GM18499 (cell line): ENCODE results near the gene TOP3A.

ENCODE experiments used
- ATAC-seq: cut with Tn5 transposase; IDR thresholded peaks from one replicate; pipeline ENCODE4 v1.9.1; 2021; ENCODE audit warnings: moderate number of reproducible peaks; ENCODE audit not compliant: insufficient read depth, unreplicated experiment

The TOP3A gene

GRCh38 chr17:18235743-18236256, 79.0 kb downstream of the TOP3A start:
- no peak for ATAC-seq

- no peak for ATAC-seq
These were observed 79.9 kb downstream of the TOP3A start for GRCh38 chr17:18234853-18235380.

DNA sequence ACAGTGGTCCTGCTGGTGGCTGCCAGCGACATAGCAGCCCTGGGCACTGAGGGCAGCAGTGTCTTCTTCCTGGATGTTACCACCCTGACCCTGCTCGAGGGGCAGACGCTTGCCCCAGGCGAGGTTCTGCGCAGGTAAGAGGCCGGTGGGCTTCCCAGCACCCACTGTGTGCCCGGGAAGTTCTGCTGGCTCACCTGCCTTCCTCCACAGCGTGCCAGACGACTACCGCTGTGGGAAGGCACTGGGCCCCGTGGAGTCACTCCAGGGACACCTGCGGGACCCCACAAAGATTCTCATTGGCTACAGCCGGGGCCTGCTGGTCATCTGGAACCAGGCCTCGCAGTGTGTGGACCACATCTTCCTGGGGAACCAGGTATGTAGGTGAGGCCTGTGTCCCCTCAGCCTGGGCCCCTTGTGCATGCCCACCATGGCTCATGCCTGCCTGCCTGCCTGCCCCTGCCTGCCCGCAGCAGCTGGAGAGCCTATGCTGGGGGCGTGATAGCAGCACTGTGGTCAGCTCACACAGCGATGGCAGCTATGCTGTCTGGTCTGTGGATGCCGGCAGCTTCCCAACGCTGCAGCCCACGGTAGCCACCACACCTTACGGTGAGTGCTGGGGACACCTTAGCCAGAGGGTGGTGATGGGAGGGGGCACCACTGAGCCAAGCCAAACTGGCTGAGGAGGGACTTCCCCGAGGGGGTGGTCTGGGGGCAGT, 80.8 kb downstream of the TOP3A start:
- ATAC-seq, result no peak

DNA sequence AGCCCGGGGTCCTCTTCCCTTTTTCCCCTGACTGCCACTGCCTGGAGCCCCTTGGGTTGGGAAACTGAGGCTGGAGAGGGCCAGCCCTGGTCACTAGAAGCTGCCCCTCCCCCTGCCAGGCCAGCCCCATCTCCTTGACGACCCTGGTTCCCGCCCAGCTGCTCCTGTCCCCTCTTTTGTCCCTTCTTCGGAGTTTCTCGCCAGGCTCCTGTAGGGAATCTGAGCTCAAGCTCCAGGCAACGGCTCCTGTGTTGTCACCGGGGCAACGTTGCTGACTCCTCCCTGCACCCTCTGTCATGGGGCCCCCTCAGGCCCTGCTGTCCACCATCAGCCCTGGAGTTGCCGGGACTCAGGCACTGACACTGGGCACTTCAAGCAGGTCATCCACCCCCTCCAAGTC, 83.6 kb downstream of the TOP3A start:
- ATAC-seq, result no peak

DNA sequence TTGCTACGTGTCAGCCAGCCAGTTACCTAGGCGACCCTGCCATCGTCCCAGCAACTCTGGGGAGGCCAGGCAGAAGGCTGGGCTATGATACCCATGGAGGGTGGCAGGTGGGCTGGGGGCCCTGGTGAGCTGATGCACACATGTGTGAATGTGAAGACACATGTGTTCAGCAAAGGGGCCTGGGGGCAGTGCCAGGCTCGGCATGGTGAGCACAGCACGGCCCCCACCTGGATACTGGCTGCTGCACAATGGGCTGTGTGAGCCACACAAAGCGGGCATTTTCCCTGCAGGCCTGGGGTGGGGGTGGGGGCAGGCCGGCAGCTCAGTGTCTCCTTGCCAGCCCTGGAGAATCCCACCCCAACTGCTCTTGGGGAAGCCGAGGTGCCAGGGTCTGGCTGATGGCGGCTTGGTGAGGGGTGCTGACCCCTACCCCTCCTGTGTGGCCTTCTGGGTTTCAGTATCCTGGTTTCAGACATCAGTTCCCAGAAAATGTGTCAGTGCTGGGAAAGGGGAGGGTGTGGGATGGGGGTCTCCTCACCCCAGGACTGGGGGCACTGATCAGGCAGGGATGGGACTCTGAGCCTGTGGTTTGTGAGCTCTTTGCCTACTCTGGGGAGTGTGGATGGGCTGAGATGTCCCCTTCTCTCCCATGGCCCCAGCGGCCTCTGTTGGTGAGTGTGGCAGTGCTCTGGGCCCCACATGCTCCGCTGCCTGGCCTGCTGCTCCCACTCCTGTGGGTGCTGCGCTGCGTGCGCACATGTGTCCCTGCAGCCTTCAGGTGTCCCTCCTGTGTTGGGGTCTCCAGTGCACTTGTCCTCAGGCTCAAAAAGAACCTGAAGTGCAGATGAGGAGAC, 84.3 kb downstream of the TOP3A start:
- no peak for ATAC-seq

- no peak for ATAC-seq
These were observed 85.0 kb downstream of the TOP3A start for GRCh38 chr17:18229771-18230170.

GRCh38 chr17:18229254-18229653, 85.5 kb downstream of the TOP3A start:
- no peak for ATAC-seq

DNA sequence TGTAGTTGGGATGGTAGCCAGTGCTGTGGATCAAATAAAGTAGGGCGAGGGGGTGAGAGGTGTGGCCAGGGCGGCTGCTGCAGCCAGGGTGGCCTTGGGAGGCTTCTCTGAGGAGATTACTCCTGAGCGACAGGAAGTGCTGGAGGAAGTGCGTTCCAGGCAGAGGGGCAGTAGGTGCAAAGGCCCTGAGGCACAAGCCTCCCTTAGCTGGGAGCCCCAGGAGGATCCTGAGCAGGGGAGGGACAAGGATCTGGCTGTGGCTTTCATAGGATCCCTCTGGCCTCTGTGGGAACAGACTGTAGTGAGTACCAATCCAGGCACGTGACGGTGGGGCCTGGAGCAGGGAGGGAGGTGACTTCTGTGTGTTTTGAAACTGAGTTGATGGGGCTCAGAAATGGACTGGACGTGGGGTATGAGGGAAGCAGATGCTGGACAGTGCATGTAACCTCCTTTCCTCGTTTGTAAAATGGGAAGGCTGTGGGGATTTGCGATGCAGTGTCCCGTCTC, 86.6 kb downstream of the TOP3A start:
- no peak for ATAC-seq

DNA sequence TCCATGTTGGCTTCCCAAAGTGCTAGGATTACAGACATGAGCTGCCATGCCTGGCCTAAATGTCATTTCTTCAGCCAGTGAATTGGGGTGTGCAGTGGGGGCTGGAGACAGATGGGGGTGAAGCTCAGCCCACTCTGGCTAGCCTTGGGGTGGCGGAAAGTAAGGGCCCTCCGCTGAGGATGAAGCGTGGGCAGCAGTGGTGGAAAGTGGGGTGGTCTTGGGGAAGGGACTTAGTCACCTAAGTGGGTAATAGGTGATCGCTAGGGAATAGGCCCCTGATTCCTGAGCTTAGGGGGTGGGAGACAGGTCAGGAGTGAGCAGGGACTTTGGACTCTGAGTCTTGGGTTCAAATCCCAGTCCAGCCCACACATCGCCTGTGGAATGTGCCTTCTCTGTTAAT, 87.2 kb downstream of the TOP3A start:
- no peak for ATAC-seq

DNA sequence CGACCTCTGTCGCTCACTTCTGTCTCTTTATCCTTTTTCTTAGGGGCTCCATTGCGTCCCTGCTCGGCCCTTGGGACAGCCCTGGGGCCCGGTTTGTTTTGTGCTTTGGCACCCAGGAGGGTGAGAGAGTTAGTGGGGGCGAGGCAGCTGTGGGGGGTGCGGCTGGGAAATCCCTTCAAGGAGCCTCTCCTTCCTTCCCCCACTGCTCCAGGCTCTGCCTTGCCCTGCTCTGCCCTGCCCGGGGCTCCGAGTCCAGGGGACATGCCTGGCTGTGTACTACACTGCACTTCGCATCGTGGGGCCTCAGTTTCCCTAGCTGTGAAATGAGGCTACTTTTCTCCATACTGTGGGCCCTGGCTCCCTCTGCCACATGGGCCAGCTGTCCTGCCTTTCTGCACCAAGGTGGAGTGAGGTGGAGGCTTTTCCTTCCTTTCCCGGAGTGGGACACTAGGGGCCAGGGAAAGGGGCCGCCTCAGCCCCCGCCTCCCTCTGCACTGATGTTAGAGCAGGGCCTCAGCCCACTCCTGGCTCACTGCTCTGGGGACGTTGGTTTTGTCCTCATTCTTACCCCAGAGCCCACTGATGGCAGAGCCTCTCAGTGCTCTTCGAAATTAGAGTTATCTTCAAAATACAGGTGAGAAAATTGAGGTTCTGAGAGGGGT, 88.4 kb downstream of the TOP3A start:
- ATAC-seq, result no peak

- ATAC-seq, result no peak
These were observed 89.0 kb downstream of the TOP3A start for GRCh38 chr17:18225642-18226283.

DNA sequence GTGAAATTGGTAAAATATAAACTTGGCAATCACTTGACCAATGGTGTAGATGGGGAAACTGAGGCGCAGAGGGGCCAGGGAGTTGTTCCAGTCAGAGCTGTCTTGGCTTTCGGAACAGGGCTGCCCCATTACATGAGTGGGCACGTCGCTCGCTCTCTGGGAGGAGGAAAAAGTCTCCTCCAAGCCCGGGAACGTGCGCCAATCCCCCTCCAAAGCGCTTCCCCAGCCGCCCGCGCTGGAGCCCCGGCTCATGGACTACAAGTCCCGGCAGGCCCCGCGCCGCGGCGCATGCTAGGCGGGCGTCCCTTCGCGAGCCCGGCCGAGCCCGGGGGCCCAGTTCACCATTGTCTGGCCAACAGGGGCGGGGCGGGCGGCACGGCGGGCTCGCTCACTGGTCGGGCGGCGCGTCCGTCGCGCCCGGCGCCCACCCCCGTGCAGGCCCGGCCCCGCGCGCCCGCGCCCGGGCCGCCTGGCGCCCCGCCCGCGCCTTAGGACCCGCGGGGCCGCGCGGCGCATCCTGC, 89.6 kb downstream of the TOP3A start, which contains the start of gene LLGL1:
TSS of gene LLGL1 (plus strand) at position 515 of the 521 bp plus-strand sequence. CDS start 48 bp downstream, outside the sequence.
- ATAC-seq, result no peak

GRCh38 chr17:18224387-18225120, 90.2 kb downstream of the TOP3A start:
- ATAC-seq, result no peak

DNA sequence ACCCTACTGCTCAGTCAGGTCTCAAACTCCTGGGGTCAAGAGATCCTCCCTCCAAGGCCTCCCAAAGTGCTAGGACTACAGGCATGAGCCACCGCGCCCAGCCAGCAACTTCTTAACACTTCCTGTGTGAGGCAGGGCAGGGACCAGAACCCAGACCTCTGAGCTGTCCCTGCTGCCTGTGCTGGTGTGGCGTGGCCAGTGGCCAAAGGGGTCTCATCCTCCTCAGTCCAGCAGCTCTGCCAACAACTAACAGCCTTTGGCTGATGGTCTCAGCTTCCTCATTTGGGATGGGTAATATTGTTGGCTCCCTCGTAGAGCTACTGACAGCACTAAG, 90.8 kb downstream of the TOP3A start:
- no peak for ATAC-seq
